GM12878 (cell line): ENCODE measurements around the gene BSN. TPM values are rescaled to one million over a fixed set of nuclear protein-coding genes. Genes with fewer than 3 reads are reported as not detected.

Source experiments
- BACH1 ChIP-seq: fragments of 450-650 bp; IDR thresholded peaks from 2 replicates; pipeline ENCODE4 v1.6.1; 2017; ENCODE audit warnings: mild to moderate bottlenecking, borderline replicate concordance
- CREB1 ChIP-seq: IDR thresholded peaks from 2 replicates; pipeline ENCODE4 v1.6.1; 2012; ENCODE audit warnings: low read depth, mild to moderate bottlenecking, inconsistent platforms
- E2F8 ChIP-seq: fragments of 450-650 bp; IDR thresholded peaks from 2 replicates; pipeline ENCODE4 v1.6.1; 2018; ENCODE audit warnings: mild to moderate bottlenecking, low read depth, moderate library complexity; ENCODE audit not compliant: partially characterized antibody
- HSF1 ChIP-seq: fragments of 150-350 bp; IDR thresholded peaks from 2 replicates; pipeline ENCODE4 v1.6.1; 2014; ENCODE audit warnings: mild to moderate bottlenecking, low read depth, low read length
- POLR2A ChIP-seq: IDR thresholded peaks from 2 replicates; pipeline ENCODE4 v1.6.1; 2011; ENCODE audit warnings: low read depth, mild to moderate bottlenecking, low read length
- ZNF592 ChIP-seq: fragments of 450-650 bp; IDR thresholded peaks from 2 replicates; pipeline ENCODE4 v1.6.1; 2017; ENCODE audit warnings: mild to moderate bottlenecking, moderate library complexity
- polyA plus RNA-seq, 11 experiments: library from polyadenylated mRNA; depleted of rRNA in 4 of 11; unstranded in 6 of 11; stranded (reverse) in 5 of 11; fragments of >200 nt; fragmentation: Nextera tagmentation in 4 of 11; fragmentation: Illumina TruSeq in 1 of 11; extraction: Ambion mirVana in 4 of 11; extraction: Trizol in 1 of 11; gene quantifications; 1 replicate in 1 of 11; 2 replicates in 10 of 11; pipeline versions ENCODE4 v1.2.1 to v1.2.3, GENCODE V29; 2011 to 2016; ENCODE audit warnings: inconsistent platforms in 2 of 11, missing spikeins in 2 of 11, low read depth in 1 of 11
- total RNA-seq, 4 experiments: library from RNA; depleted of rRNA in 3 of 4; stranded (reverse); fragments of >200 nt in 3 of 4; fragmentation: Illumina TruSeq in 1 of 4; extraction: Trizol in 1 of 4; gene quantifications; 2 replicates each; pipeline versions ENCODE4 v1.2.1 to v1.2.3, GENCODE V29; 2013 to 2021

Gene BSN
- total and polyA plus RNA-seq, 10 of the 15 experiments (the other 5 are each of a cell fraction or from before 2014, with no cell fraction given): under 0.01 to 0.19 (median 0.05) TPM; not detected in 1

- TF ChIP-seq ZNF592: no peak
- no peak for TF ChIP-seq POLR2A
- no peak for TF ChIP-seq CREB1
- TF ChIP-seq HSF1: no peak
- no peak for TF ChIP-seq E2F8
- TF ChIP-seq BACH1: no peak
- TF ChIP-seq, all 136 proteins: peak for 0
Measured at GRCh38 chr3:49626796-49627195, 72.5 kb downstream of the BSN start (continued).
